Measurements from ENCODE around the gene ARHGAP45. TPM values are rescaled to one million over a fixed set of nuclear protein-coding genes. Genes with fewer than 3 reads are reported as not detected.

The ARHGAP45 gene
- total and polyA plus RNA-seq, 9 of the 15 experiments (the other 6 are each of a cell fraction or from before 2014, with no cell fraction given), result 0.08 to 22.1 (median 4.2) TPM

GRCh38 chr19:1104311-1105007 lies 37.5 kb downstream of the ARHGAP45 start (continued):
- TF ChIP-seq, protein P1, sequence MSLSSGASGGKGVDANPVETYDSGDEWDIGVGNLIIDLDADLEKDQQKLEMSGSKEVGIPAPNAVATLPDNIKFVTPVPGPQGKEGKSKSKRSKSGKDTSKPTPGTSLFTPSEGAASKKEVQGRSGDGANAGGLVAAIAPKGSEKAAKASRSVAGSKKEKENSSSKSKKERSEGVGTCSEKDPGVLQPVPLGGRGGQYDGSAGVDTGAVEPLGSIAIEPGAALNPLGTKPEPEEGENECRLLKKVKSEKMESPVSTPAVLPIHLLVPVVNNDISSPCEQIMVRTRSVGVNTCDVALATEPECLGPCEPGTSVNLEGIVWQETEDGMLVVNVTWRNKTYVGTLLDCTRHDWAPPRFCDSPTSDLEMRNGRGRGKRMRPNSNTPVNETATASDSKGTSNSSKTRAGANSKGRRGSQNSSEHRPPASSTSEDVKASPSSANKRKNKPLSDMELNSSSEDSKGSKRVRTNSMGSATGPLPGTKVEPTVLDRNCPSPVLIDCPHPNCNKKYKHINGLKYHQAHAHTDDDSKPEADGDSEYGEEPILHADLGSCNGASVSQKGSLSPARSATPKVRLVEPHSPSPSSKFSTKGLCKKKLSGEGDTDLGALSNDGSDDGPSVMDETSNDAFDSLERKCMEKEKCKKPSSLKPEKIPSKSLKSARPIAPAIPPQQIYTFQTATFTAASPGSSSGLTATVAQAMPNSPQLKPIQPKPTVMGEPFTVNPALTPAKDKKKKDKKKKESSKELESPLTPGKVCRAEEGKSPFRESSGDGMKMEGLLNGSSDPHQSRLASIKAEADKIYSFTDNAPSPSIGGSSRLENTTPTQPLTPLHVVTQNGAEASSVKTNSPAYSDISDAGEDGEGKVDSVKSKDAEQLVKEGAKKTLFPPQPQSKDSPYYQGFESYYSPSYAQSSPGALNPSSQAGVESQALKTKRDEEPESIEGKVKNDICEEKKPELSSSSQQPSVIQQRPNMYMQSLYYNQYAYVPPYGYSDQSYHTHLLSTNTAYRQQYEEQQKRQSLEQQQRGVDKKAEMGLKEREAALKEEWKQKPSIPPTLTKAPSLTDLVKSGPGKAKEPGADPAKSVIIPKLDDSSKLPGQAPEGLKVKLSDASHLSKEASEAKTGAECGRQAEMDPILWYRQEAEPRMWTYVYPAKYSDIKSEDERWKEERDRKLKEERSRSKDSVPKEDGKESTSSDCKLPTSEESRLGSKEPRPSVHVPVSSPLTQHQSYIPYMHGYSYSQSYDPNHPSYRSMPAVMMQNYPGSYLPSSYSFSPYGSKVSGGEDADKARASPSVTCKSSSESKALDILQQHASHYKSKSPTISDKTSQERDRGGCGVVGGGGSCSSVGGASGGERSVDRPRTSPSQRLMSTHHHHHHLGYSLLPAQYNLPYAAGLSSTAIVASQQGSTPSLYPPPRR (CRISPR knock-in tag; IDR thresholded peaks at IDR 0.05; ENCODE audit: borderline replicate concordance), result no peak; the same call in 1 of the 2 replicates
- no peak for TF ChIP-seq SLC30A9 (CRISPR knock-in tag; IDR thresholded peaks at IDR 0.05)
- TF ChIP-seq, protein P2, sequence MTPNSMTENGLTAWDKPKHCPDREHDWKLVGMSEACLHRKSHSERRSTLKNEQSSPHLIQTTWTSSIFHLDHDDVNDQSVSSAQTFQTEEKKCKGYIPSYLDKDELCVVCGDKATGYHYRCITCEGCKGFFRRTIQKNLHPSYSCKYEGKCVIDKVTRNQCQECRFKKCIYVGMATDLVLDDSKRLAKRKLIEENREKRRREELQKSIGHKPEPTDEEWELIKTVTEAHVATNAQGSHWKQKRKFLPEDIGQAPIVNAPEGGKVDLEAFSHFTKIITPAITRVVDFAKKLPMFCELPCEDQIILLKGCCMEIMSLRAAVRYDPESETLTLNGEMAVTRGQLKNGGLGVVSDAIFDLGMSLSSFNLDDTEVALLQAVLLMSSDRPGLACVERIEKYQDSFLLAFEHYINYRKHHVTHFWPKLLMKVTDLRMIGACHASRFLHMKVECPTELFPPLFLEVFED (CRISPR knock-in tag; conservative IDR thresholded peaks at IDR 0.05), result no peak
- no peak for TF ChIP-seq PHF8 (IDR thresholded peaks at IDR 0.05; ENCODE audit: borderline replicate concordance, low read length)
- TF ChIP-seq NRF1 (conservative IDR thresholded peaks at IDR 0.05 in 1 of 2, IDR thresholded peaks at IDR 0.05 in 1 of 2), result peak in 1 of 2 experiments; percentile 38; a peak in 1 of 4 replicates
- peak; percentile 90 for TF ChIP-seq CREM (IDR thresholded peaks at IDR 0.05; ENCODE audit: low read depth)
- TF ChIP-seq ZNF253 (CRISPR knock-in tag; conservative IDR thresholded peaks at IDR 0.05), result no peak
- no peak for TF ChIP-seq RBFOX2 (IDR thresholded peaks at IDR 0.05; ENCODE audit: low read depth, low read length)
- TF ChIP-seq GATA2 (CRISPR knock-in tag; IDR thresholded peaks at IDR 0.05), result no peak
- TF ChIP-seq, protein P3, sequence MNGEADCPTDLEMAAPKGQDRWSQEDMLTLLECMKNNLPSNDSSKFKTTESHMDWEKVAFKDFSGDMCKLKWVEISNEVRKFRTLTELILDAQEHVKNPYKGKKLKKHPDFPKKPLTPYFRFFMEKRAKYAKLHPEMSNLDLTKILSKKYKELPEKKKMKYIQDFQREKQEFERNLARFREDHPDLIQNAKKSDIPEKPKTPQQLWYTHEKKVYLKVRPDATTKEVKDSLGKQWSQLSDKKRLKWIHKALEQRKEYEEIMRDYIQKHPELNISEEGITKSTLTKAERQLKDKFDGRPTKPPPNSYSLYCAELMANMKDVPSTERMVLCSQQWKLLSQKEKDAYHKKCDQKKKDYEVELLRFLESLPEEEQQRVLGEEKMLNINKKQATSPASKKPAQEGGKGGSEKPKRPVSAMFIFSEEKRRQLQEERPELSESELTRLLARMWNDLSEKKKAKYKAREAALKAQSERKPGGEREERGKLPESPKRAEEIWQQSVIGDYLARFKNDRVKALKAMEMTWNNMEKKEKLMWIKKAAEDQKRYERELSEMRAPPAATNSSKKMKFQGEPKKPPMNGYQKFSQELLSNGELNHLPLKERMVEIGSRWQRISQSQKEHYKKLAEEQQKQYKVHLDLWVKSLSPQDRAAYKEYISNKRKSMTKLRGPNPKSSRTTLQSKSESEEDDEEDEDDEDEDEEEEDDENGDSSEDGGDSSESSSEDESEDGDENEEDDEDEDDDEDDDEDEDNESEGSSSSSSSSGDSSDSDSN (IDR thresholded peaks at IDR 0.05; ENCODE audit: borderline replicate concordance in 1 of 2, low read depth in 2 of 2, low read length in 2 of 2), result peak; percentile 66 to 76; a peak in 2 of 4 replicates
- no peak for TF ChIP-seq ZNF696 (CRISPR knock-in tag; conservative IDR thresholded peaks at IDR 0.05)
- no peak for TF ChIP-seq PTTG1 (tag; IDR thresholded peaks at IDR 0.05; ENCODE audit: low read depth)
- peak; percentile 75 for TF ChIP-seq CCNT2 (IDR thresholded peaks at IDR 0.05; ENCODE audit: borderline replicate concordance, extremely low read depth, insufficient read length, low read depth, low read length)
- TF ChIP-seq OTX1 (CRISPR knock-in tag; IDR thresholded peaks at IDR 0.05), result no peak
- TF ChIP-seq ZFX (CRISPR knock-in tag; IDR thresholded peaks at IDR 0.05), result peak; percentile 76
- no peak for TF ChIP-seq GATAD2B (IDR thresholded peaks at IDR 0.05; ENCODE audit: borderline replicate concordance)
- no peak for TF ChIP-seq CGGBP1 (CRISPR knock-in tag; IDR thresholded peaks at IDR 0.05)
- TF ChIP-seq CXXC5 (CRISPR knock-in tag; IDR thresholded peaks at IDR 0.05), result peak; percentile 68
- 0 out of 2 replicates have a peak, but pooled peaks have one; percentile 32 for TF ChIP-seq ZNF282 (CRISPR knock-in tag; IDR thresholded peaks at IDR 0.05)
